Testis (tissue), 2 donors: Measurements from ENCODE around the gene FAM200C.

Experiments
- CTCF ChIP-seq, 3 experiments: fragments of 450-650 bp in 2 of 3; fragments of 200-600 bp in 1 of 3; sonication (generic) in 1 of 3; IDR thresholded peaks; one replicate each; pipeline ENCODE4 v1.5.1; 2016 to 2019; ENCODE audit warnings: antibody characterized with exemption in 3 of 3, mild to moderate bottlenecking in 2 of 3, moderate library complexity in 1 of 3
- POLR2A ChIP-seq: fragments of 450-650 bp; IDR thresholded peaks from one replicate; pipeline ENCODE4 v1.6.1; 2017; ENCODE audit warnings: antibody characterized with exemption, mild to moderate bottlenecking, moderate library complexity

DNA sequence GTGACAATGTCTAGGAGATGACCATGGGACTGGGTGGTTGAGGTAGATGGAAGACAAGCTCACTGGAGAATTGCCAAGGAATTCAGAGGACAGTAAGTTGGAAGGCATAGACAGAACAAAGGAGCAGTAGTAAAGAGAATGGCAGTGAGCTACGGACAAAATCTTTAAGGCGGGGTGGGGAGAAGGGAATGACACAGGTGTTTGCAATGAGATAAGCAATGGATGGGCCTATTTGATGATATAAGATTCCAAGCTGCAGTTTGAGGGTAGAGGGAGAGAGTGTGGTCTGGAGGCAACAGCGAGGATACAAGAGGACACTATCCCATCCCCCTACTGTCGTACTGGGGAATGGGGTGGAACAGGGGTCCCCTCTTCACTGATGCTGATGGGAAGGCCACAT, 36.2 kb upstream of the FAM200C start:
- TF ChIP-seq CTCF (IDR thresholded peaks at IDR 0.05) = no peak
- no peak for TF ChIP-seq POLR2A
